HG03460 (cell line): ENCODE results near the gene TTLL9.
"Not testable (repeated sequence)": the region's sequence is repeated elsewhere in the genome, so short reads cannot be mapped to it uniquely, and the experiment has no call there.

Source experiments
- ATAC-seq: cut with Tn5 transposase; IDR thresholded peaks from one replicate; pipeline ENCODE4 v1.9.1; 2021; ENCODE audit not compliant: unreplicated experiment

The TTLL9 gene, protein sequence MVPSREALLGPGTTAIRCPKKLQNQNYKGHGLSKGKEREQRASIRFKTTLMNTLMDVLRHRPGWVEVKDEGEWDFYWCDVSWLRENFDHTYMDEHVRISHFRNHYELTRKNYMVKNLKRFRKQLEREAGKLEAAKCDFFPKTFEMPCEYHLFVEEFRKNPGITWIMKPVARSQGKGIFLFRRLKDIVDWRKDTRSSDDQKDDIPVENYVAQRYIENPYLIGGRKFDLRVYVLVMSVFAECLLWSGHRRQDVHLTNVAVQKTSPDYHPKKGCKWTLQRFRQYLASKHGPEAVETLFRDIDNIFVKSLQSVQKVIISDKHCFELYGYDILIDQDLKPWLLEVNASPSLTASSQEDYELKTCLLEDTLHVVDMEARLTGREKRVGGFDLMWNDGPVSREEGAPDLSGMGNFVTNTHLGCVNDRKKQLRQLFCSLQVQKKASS

DNA sequence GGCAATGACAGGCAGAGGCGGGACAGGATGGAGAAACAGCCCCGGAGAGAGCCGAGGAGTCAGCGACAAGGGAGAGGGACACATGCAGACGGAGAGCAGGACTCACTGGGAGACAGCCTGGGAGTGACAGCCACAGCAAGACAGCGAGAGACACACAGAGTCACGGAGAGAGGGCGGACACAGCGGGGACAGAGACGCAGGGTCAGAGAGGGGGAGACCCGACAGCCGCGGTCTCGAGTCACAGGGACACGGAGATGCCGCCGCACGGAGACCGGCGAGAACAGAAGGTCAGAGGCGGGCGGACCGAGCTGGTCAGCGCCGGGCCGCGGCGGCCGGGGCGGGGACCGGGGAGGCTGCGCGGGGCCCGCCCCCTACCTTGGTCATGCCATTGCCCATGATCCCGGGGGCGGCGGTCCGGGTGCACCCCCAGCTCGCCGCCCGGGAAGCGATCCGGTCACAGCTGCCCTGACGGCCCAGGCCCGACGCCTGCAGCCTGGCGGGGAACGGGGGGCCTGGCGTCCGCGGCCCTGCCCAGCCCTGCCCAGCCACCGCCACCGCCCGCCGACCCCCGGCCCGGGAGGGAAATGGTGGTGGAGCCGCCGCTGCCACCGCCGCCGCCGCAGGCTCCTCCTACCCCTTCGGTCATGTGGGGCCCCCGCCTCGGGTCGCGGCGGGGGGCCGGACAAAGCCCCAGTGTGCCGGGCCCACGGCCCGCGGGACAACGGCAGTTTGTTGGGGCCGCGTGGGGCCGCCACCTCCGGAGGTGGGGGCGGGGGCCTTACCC, at the start of gene TTLL9, which contains the start of gene DUSP15:
Gene TTLL9 (plus strand): TSS at position 693 of the 784 bp plus-strand sequence. CDS start 493 bp downstream, outside the sequence.
Gene DUSP15 (minus strand): TSS at position 586 of the 784 bp plus-strand sequence. CDS start 190 bp downstream, at position 396.
- ATAC-seq: no peak

DNA sequence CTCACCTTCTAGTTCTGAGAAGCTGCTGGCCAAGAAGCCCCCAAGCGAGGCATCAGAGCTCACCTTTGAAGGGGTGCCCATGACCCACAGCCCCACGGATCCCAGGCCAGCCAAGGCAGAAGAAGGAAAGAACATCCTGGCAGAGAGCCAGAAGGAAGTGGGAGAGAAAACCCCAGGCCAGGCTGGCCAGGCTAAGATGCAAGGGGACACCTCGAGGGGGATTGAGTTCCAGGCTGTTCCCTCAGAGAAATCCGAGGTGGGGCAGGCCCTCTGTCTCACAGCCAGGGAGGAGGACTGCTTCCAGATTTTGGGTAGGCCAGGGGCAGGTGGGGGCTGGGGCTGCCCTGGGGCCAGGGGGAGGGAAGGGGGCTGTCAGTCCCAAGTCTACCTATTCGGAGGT, 49.0 kb upstream of the TTLL9 start:
- no peak for ATAC-seq

DNA sequence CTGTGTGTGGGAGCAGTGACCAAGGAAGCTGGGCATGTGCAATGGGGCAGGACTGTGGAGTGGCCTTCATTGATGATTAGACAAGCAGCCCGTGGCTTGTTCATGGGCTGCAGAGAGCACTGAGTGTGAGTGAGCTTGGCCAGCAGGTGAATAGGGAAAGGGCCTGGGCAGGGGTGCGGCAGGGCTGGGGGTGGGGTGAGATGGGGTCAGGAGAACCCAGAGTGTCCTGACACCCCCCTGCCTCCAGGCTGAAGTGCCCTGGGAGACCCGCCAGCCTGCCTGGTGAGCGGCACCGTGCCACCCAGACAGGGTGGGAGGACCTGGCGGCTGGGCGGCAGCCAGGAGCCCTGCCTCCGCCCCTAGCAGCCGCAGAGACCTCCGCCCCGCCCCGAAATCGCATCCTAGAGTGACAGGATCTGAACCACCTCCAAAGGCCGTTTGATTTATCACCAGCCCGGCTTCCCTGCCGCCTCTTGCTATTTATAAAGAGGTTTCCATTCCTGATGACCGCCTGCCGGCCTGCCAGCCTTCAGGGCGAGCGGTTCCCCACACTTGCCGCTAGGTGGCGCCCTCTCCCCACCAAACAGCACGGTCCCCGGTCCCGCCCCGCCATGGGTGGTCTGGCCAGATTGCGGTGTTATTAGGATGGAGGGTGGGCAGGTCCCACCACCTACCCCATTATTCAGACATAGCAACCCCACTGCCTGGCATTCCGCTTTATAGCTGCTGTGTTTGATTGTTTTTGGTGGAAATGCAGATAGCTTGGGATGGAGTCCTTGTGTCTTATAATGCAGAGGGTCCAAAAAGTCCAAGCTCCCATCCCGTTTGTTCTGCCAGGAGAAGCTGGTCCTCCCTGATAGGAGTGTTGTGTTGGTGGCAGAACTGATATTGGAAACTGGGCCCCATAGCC, 47.8 kb upstream of the TTLL9 start:
- peak; percentile 73 for ATAC-seq

DNA sequence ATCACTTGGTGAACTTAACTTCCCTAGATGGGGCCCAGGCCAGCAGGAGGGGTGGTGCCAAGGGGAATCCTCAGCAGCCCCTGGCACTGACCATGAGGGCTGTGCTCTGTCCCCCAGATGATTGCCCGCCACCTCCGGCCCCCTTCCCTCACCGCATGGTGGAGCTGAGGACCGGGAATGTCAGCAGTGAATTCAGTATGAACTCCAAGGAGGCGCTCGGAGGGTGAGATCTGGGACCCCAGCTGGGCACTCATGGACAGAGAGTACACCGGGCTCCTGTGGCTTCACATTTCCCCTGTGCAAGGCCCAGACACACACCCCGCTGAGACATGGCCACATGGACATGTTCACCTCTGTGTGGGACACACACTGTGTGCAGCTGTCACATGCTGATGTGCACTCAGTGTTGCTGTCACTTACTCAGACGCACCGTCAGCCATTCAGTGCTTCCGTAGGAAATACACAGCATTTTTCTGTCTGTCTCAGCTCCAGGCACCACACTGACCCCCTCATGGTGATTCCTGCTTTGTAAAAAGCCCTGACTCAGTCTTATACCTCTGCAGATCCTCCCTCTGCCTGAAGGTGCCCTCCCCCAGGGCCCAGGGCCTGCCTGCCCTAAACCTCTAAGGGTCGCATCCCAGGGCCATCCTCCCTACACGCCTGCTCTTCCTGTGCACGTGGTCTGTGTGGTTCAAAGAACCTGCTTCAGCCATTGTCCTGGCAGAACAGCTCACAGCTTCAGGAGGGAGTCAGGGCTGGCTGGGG, 46.9 kb upstream of the TTLL9 start:
- no peak for ATAC-seq

DNA sequence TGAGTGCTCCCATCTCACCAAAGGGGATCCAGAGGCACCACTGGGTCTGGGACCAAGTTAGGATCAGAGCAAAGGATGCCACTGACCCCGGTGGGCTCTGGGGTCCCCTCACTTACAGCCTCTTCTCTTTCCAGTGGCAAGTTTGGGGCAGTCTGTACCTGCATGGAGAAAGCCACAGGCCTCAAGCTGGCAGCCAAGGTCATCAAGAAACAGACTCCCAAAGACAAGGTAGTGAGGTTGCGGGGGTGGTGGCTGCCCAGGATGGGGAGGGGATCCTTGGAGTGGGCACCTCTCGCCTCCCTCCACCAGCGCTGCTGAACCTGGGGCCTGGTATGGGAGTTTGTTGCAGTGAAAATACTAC, 46.3 kb upstream of the TTLL9 start:
- ATAC-seq: no peak

DNA sequence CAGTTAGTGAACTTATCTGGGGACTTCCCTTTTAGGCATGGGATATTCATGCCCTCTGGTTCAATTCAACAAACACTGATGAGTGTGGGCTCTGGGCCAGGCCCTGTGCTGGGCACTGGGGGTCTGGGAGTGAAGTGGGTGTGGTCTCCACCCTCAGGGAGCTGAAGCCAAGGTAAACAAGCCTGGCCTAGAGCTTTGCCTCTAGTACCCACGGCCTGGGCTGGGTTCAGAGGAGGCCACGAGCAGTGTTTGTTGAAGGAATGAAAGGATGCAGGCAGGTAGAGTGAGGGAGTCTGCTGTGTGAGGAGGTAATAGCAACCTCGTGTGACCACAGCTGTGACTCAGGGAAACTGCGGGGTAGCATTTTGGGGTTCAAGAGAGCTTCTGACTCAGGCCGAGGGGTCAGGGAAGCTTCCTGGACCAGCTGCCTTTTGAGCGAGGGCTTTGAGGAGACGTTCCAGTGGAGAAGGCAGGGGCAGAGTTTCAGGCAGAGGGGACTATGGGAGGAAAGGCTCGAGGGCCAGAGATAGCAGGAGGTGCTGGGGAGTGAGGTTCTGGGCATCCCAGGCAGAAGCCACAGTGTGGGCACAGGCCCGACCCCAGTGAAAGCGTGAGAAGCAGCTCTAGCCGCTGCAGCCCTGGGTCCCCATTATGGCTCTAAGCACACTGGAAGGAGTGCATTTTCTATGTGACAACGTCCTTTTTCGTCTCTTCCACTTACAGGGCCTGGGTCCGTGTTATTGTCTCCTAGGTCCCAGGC, 45.7 kb upstream of the TTLL9 start:
- no peak for ATAC-seq

DNA sequence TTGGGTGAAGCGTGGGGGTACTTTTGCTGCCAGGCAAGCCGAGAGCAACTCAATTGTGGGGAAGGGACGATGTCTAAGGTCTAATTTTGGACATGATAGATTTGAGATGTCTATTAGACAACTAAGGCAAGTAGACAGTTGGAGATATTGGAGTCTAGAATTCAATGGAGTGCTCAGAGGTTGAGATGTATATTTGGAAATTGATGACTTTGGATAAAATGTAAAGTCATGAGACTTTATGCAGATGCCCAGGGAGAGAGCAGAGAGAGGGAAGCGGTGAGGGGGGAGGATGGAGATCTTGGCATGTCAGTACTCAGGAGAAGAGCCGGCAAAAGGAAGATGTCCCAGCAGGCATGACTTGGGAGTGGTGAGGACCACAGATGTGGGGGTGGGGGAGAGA, 44.4 kb upstream of the TTLL9 start:
- no peak for ATAC-seq

DNA sequence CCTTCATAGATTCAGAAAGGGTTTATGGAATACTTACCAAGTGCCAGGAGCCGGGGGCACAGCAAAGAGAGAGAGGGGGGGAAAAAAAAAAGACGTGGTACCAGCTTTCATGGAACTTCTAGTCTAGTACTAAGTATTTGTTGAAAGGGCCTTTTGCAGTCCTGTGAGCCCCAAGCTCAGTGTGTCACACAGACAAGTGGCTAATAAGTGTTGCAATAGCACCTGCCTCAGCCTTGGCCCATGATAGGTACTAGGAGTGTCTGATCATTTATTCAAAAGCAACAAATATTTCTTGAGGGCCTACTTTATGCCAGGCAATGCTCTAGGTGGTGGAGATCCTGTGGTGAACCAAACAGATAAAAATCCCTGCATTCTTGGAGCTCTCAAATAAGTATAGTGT, 43.4 kb upstream of the TTLL9 start:
- ATAC-seq: no peak

DNA sequence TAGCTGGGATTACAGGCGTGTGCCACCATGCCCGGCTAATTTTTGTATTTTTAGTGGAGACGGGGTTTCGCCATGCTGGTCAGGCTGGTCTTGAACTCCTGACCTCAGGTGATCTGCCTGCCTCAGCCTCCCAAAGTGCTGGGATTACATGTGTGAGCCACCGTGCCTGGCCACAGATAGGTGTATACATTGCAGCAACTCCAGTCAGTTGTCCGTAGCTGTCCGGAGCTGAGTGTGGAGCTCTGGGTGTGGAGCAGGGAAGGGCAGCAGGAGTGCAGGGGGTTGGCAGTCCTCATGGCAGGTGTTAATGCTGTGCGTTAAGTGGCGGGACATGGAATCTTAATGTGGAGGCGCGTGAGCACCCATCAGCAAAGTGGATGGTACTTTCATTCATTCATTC, 42.4 kb upstream of the TTLL9 start:
- ATAC-seq: not testable (repeated sequence)

DNA sequence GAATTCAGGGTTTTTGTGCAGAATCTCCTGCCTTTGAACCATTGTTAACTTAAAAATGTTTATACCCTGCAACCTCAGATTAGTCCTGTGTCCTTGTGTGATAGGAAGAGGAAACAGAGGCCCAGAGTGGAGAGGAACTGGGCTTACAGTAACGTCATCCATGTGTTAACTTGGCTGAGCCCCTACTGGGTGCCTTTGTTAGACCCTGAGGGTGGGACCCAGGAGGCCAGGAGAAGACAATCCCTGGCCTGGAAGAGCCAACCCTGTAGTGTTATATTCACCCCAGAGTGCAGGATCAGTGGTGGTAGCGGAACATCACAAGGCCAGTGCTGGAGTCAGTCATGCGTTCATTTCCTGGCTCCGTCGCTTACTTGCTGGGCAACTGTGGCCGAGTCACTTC, 40.7 kb upstream of the TTLL9 start:
- no peak for ATAC-seq

DNA sequence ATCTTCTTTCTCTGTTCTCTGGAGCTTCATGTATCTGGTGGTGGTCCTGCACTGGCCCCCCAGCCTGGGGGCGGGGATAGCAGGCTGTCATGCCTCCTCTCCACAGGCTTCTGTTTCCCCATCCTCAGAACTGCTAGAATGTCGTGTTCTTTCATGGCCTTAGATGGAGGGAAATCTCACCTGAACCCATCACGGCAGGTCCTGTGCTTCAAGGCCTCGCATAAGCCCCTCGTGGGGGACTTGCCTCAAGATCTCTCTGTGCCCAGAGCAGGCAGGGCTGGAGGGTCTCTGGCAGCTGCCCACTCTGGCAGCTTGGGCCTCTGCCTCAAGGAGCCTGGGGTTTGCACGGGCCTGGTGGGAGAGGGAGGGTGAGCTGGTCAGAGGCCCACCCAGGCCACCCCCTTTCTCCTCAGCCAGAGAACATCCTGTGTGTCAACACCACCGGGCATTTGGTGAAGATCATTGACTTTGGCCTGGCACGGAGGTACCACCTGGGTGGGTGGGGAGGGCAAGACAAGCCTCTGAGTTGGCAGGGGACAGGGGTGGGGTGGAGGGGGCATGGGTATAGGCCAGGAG, 39.9 kb upstream of the TTLL9 start:
- no peak for ATAC-seq

DNA sequence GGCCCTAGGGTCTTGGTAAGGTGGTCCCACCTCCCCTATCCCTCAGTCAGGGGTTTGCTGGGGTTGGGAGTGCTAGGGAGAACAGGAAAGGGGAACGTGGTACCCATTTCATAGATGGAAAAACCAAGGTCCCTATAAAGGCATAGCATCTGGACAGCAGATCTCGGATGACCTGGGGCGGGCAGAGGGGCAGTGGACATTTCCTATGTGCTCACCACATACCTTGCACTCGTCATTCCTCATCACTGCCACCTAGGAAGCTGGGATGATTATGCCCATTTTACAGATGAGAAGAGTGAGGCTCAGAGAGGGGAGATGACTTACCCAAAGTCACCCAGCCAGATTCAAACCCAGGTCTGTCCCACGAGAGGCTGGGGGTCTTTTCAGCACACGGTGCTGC, 39.2 kb upstream of the TTLL9 start:
- no peak for ATAC-seq

DNA sequence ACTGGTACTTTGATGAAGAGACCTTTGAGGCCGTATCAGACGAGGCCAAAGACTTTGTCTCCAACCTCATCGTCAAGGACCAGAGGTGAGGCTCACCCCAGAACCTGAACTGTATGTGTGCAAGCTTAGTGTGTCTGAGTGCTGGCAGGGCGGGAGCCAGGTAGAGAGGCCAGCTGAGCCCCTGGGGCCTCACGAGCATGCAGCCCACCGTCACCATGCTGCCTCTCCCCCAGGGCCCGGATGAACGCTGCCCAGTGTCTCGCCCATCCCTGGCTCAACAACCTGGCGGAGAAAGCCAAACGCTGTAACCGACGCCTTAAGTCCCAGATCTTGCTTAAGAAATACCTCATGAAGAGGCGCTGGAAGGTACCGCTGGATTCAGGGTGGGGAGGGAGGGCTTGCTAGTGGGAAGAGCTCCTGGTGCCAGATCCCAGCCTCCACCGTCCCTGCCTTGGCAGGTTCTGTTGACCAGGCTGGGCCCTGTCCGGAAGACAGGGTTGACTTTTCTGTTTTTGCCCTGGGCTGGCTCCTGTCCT, 38.6 kb upstream of the TTLL9 start:
- no peak for ATAC-seq

DNA sequence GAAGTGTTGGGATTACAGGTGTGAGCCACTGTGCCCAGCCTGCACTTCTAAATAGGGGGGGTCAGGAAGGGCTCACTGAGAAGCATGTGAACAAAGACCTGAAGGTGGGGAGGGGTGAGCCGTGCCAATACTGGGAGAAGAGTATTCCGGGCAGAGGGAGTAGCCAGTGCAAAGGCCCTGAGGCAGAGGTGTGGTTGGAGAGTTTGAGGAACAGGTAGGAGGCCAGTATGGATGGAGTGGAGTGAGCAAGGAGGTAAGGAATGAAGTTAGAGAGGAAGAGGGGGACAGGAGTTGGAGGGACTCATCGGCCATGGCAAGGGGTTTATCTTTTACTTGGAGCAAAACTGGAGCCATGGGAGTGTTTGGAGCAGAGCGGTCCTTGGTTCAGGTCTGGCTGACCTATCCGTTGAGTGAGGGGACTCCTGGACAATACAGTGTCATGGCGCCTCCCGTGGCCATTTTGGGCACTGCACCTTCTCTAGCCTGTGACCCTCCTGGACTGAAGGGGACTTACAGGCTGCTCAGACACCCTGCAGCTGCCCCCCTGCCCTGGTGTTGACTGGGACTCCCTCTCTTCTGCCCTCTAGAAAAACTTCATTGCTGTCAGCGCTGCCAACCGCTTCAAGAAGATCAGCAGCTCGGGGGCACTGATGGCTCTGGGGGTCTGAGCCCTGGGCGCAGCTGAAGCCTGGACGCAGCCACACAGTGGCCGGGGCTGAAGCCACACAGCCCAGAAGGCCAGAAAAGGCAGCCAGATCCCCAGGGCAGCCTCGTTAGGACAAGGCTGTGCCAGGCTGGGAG, 37.1 kb upstream of the TTLL9 start:
- no peak for ATAC-seq

DNA sequence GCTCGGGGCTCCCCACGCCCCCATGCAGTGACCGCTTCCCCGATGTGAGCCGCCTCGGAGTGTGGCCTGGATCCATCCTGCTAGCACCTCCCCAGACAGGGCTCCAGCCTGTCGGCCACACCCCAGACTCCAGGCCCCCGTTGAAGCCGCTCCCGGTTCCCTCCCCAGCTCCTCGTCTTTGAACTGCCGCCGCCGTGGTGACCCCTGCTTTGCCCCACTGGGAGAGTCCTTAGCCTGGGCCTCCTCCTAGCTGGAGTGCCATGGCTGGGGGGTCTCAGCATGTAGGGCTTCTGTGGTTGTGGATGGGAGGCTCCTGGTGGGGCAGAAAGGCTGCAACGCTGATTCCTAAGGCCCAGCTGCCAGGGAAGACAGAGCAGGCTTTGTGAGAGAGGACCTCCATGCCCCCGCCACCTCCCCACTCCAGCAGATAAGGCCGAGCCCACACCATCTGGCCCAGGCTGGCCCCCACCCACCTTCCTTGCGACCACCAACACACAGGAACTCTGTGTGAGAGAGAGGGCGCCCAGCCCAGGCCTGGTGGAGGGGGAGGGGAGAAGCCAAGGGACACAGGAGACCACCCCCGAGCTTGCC, 36.4 kb upstream of the TTLL9 start:
- ATAC-seq: no peak

DNA sequence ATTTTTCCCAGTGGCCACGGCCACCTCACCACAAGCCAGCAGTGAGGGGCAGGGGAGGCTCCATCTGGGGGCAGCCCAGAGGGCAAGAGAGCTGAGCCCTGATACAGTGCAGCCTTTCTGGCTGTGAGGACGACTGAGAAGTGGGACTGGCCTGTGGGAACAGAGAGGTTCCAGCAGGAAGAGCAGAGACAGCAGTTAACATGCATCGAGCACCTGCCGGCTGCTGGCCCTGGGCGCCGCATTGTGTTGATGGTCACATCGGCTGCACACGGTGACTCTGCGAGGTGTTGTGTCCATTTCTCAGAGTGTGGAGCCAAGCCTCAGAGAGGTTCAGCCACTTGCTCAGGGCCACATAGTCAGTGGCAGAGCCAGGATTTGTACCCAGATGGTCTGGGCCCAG, 34.9 kb upstream of the TTLL9 start:
- peak; percentile 15 for ATAC-seq

DNA sequence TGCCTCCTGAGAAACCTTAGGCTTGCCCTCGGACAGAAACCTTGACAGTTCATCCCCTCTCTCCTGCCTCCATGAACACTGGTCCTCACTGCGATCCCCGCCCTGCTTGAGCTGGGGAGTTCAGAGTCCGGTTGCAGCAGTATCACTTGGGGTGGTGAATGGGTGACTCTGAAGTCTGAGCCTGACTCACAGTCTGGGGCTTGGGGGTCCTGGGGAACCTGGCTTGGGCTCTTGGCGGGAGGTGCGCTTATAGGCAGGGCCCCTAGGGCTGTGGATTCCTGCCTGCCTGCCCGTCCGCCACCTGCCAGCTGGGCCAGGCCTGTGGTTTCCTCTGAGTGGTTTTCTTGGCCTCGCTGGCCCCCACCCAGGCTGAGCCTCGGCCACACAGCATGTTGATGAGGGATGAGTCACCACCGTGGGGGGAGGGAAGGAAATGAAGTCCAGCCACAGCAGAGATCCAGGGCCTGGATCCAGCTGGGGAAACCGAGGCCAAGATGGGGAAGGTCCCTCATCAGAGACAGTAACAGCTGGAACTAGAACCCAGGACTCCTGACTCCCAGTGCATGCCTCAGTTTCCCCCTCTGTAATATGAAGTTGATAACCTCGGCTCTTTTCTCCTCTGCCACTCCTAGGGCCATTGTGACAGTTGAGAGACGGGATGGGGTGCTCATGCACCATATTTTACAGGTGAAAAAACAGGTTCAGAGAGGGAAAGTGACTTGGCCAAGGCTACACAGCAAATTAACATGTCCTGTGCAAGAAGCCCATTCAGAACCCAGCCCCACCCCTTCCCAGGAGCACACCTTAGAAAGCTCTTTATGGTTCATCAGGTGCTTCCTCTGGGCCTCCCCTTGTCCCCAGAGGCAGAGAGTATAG, 34.2 kb upstream of the TTLL9 start:
- ATAC-seq: peak; percentile 74
